Upper lobe of right lung (tissue), 1 donor: ENCODE results near the gene TFDP1. TPM values are rescaled to one million over a fixed set of nuclear protein-coding genes. Genes with fewer than 3 reads are reported as not detected.
A peak's percentile ranks its signal among the peaks of the same experiment; 100 is the strongest.

Experiments used
- ATAC-seq: fragments of 200-7000 bp; cut with Tn5 transposase; one replicate; pipeline ENCODE4 v1.9.1; 2020; ENCODE audit warnings: mild to moderate bottlenecking, moderate library complexity
- DNase-seq: peaks from one replicate; pipeline ENCODE4 v3.0.0-alpha.2; 2020
- H3K27ac ChIP-seq: fragments of 200-600 bp; one replicate; pipeline ENCODE4 v1.8.0; 2022
- H3K27me3 ChIP-seq: fragments of 200-600 bp; one replicate; pipeline ENCODE4 v1.8.0; 2022; ENCODE audit warnings: mild to moderate bottlenecking
- H3K36me3 ChIP-seq: fragments of 200-600 bp; one replicate; pipeline ENCODE4 v1.8.0; 2022
- H3K4me1 ChIP-seq: fragments of 200-600 bp; one replicate; pipeline ENCODE4 v1.8.0; 2022
- H3K4me3 ChIP-seq: fragments of 200-600 bp; one replicate; pipeline ENCODE4 v1.8.0; 2022; ENCODE audit warnings: mild to moderate bottlenecking
- H3K9me3 ChIP-seq: fragments of 200-600 bp; one replicate; pipeline ENCODE4 v1.8.0; 2022
- CTCF ChIP-seq: fragments of 200-600 bp; IDR thresholded peaks from one replicate; pipeline ENCODE4 v1.8.0; 2022; ENCODE audit warnings: antibody characterized with exemption
- intact Hi-C: fragments of 100-400 bp; cut with DNase I; formaldehyde crosslinking; loops from one replicate; pipeline ENCODE4 v1.11.0; 2022
- total RNA-seq: library from RNA; stranded (reverse); fragmentation: NEBNext Ultra II Directional; extraction: Animal tissue kit (Norgen Biotek cat#: 25700); gene quantifications from one replicate; pipeline ENCODE4 v1.2.1, GENCODE V29; 2021
- donor health status: DM: no; HTN: yes; CAD: no; lungs with severe emphysema.

Gene TFDP1
- total RNA-seq, 1 donor from 2014 or later, result 42.3 TPM

DNA sequence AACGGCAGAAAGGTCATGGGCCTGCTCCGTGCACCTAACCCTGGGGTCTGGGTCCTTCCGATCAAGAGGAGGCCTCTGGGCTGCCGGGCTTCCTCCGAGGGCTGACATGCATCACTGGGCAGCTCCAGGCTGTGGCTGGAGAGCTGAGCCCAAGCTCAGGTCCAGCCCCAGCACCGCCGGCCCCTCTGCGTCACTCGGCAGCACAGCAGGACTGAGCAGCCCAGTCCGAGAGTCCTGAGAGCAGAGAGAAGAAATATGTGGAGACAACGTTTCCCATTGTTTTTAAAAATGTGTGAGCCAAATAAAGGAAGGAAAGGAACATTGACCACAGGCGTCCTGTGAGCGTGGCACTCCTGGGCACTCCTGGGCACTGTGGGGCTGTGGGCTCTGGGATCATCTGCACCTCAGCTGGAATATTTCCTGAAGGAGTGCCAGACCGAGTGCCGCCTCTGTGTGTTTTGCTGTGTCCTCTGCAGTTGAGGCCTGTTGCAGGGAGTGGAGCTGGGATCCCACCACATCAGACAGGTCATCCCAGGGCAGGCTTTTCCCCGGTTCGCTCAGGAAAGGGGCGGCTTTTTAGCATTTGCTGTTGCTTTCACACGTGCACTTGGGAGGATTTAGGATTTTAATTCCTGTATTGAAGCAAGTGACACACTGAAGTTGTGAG is 37.8 kb upstream of the TFDP1 start:
- intact Hi-C loops, result no loop called here

DNA sequence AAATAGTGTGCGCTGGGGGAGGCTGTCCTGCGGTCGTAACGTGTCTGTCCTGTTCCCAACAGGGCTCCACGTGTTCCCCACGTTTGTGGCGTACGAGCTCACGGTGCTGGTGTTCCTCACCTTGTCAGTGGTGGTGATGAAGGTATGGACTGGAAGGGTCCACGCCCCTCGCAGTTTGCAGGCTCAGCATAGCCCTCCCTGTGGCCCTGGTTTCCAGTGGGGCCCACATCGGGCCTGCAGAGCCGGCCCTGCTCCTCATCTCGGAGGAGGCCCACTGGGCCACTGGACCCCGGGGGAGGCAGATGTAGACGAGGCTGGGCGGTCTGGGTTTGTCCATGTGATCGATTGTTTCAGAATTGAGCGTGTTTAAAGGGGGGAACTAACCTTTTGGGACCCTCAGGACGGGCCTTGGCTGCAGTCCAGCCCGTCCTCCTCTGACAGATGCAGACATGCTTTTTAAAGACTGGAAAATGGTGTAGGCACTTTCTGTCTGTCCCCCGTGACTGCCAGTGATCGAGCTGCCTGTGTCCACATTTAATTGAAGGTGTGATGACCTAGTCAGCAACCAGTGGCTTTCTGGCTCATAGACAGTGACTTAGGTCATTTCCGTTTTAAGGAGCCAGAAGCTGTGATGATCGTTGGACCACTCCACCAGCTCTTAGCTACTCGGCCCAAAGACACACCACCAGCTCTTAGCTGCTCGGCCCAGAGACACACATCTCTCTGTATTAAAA is 37.1 kb upstream of the TFDP1 start:
- peaks cover 39% of the 10 kb centered on the region for H3K36me3 ChIP-seq
- DNase-seq, result peak; percentile 42
- no peaks in the 10 kb centered on the region for H3K9me3 ChIP-seq
- no peak overlapping the region for H3K4me3 ChIP-seq
- no peak overlapping the region for H3K27ac ChIP-seq
- TF ChIP-seq CTCF, result no peak
- ATAC-seq, result no peak
- intact Hi-C loops, result no loop called here
- H3K27me3 ChIP-seq, result no peaks in the 10 kb centered on the region
- H3K4me1 ChIP-seq, result peaks cover 14% of the 10 kb centered on the region

More for the DNA sequence above, 37.8 kb upstream of the TFDP1 start:
- Histone ChIP-seq H3K4me1 (peaks cover 14% of the 10 kb centered on the region), H3K36me3 (peaks cover 32% of the 10 kb centered on the region), H3K27me3 (no peaks in the 10 kb centered on the region), H3K9me3 (no peaks in the 10 kb centered on the region), H3K27ac (peak overlapping the region; percentile 18), H3K4me3 (no peak overlapping the region)
- no peak for TF ChIP-seq CTCF
- DNase-seq, result peak; percentile 60
- ATAC-seq, result peak; percentile 6

GRCh38 chr13:113548171-113548641 is 36.3 kb upstream of the TFDP1 start:
- ATAC-seq, result no peak
- intact Hi-C loops, result no loop called here
- H3K36me3 ChIP-seq, result peaks cover 46% of the 10 kb centered on the region
- no peaks in the 10 kb centered on the region for H3K9me3 ChIP-seq
- peaks cover 14% of the 10 kb centered on the region for H3K4me1 ChIP-seq
- no peaks in the 10 kb centered on the region for H3K27me3 ChIP-seq
- H3K27ac ChIP-seq, result no peak overlapping the region
- no peak overlapping the region for H3K4me3 ChIP-seq
- DNase-seq, result peak; percentile 60
- TF ChIP-seq CTCF, result no peak

DNA sequence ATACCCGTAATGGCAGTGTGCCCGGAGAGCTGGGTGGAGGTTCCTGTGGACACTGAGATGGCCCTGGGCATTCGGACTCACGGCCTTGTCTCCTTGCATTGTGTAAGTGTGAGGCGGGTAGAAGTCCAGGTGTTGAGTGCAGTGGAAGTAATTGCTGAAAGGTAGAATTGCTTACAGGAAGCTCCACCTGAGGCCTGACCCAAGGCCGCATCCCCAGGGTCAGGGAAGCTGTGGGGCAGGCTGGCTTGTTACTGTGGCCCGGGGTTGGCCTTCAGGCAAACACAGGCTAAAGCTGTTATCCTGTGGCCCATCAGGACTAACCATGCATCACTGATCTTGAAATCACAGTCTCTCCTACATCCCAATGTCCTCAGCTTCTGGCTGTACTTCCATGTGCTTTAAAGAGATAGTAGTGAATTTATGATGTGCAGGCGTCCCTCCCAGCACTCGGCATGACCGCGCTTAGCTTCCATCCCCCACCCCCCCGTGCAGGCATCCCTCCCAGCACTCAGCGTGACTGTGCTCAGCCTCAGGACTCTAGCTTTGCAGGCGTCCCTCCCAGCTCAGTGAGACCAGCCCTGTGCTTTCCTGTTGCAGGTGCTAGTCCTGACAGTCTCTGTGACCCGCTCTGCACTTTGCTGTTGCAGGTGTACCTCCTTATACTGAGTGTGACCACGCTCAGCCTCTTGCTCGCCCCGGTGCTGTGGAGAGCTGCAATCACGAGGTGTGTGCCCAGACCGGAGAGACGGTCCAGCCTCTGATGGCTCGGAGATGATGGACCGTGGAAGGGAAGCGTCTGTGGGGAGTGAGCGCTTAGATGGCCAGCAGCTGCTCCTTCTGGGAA is 35.6 kb upstream of the TFDP1 start:
- Histone ChIP-seq H3K27ac (no peak overlapping the region), H3K36me3 (peaks cover 44% of the 10 kb centered on the region), H3K4me3 (no peak overlapping the region), H3K27me3 (no peaks in the 10 kb centered on the region), H3K4me1 (peaks cover 14% of the 10 kb centered on the region), H3K9me3 (no peaks in the 10 kb centered on the region)
- peak; percentile 41 for DNase-seq
- intact Hi-C loops, result no loop called here
- ATAC-seq, result no peak
- TF ChIP-seq CTCF, result no peak

- peaks cover 43% of the 10 kb centered on the region for H3K36me3 ChIP-seq
- no peak for ATAC-seq
- DNase-seq, result peak; percentile 32
- no peaks in the 10 kb centered on the region for H3K27me3 ChIP-seq
- peaks cover 7% of the 10 kb centered on the region for H3K4me1 ChIP-seq
- intact Hi-C loops, result no loop called here
- no peak for TF ChIP-seq CTCF
- no peak overlapping the region for H3K4me3 ChIP-seq
- no peak overlapping the region for H3K27ac ChIP-seq
- no peaks in the 10 kb centered on the region for H3K9me3 ChIP-seq
Observed at GRCh38 chr13:113550453-113550852, 34.1 kb upstream of the TFDP1 start.
